NCI-H226 (cell line): ENCODE data around the gene CLNK.
A peak's percentile ranks its signal among the peaks of the same experiment; 100 is the strongest.
"Not testable (repeated sequence)": the region's sequence is repeated elsewhere in the genome, so short reads cannot be mapped to it uniquely, and the experiment has no call there.

Experiments used
- DNase-seq: peaks from one replicate; pipeline ENCODE4 v3.0.0-alpha.2; 2015

The CLNK gene

DNA sequence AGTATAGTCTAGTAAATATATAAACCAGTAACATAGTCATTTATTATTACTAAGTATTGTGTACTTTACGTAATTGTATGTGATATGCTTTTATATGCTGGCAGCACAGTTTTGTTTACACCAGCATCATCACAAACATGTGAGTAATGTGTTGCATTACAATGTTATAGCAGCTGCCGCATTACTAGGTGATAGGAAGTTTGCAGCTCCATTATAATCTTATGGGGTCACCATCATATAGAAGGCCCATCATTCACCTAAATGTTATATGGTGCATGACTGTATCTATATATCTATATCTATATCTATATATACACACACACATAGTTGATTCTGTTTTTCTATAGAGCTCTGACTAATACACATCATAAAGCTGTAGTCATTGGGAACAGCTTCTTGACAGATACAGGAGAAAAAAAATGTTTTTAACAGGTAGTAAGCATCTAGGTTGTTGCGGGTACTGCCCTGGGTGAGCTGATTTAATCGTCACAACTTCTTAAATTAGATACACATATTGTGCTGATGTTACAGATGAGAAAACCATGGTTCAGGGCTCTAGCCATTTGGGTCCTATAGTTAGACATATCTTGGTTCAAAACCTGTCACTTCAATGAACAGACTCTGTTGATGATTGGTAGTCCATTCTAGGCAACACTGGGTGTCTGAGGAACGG, 77.9 kb downstream of the CLNK start:
- no peak for DNase-seq

GRCh38 chr4:10605746-10606482, 78.7 kb downstream of the CLNK start:
- DNase-seq, result no peak

GRCh38 chr4:10605031-10605430, 79.5 kb downstream of the CLNK start:
- no peak for DNase-seq

DNA sequence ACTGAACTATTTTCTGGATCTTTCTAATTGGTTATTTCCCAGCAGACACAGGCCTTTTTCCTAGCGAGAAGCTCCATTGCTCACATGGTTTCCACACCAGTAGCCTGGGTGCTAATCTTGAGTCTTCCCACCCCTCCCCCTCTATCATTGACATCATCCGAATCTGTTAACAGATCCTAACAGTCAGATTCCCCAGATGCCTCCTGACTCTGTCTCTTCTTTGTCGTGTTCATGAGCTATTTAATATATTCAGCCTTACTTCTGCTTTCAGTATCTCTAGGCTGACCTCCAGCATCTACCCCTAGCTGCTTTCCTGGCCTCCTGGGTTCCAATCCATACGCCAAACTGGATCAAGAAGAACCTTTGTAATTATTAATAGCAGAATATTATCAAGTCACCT, 85.0 kb downstream of the CLNK start:
- DNase-seq, result no peak

GRCh38 chr4:10598829-10599228, 85.7 kb downstream of the CLNK start:
- no peak for DNase-seq

DNA sequence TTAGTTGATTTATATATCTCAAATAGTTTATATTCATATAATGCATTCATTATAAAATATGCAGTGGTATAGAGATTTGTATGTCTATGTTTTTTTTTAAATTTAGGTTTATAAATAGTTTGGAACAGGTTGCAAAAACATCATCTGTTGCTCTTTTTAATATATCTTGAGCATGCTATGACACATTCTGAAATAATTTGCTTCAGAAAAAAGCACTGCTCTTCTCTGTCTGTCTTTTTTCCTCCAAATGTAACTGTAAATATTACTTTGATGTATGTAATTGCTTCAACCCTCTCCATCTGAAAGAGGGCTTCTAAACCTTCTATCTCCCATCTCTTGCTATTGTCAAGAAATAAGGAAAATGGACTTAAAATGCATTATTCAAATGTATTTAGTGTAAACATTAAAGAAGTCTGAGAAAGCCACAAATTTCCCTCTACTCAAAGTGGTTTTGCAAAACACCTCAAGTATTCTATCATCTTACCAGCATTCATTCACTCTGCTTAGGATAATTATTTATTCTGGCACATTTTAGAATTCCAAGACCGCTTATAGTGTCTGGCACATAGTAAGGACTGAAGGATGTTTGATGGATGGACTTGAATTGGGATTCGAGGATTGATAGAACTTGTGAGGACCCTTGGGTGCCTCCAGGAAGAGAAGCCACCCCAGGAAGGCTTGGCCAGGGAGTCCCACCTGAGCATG, 87.8 kb downstream of the CLNK start:
- DNase-seq, result no peak

DNA sequence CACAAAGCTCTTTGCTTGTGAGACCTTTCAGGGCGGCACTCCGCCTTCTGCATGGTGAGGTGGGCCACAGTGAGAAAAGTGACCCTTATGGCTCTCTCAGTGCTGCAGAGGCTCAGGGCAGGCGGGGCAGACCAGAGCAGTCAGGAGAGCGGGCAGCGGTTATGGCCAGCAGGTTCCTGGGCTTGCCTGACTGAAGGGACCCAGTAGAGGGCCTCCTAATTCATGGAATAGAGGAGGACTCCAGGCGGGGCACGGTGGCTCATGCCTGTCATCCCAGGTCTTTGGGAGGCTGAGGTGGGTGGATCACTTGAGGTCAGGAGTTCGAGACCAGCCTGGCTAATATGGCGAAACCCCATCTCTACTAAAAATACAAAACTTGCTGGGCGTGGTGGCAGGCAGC, 91.4 kb downstream of the CLNK start:
- no peak for DNase-seq

- DNase-seq, result no peak
Observed at GRCh38 chr4:10590896-10591295, 93.7 kb downstream of the CLNK start.

GRCh38 chr4:10589799-10590198, 94.8 kb downstream of the CLNK start:
- no peak for DNase-seq

- DNase-seq, result no peak
Observed at GRCh38 chr4:10589321-10589720, 95.2 kb downstream of the CLNK start.

DNA sequence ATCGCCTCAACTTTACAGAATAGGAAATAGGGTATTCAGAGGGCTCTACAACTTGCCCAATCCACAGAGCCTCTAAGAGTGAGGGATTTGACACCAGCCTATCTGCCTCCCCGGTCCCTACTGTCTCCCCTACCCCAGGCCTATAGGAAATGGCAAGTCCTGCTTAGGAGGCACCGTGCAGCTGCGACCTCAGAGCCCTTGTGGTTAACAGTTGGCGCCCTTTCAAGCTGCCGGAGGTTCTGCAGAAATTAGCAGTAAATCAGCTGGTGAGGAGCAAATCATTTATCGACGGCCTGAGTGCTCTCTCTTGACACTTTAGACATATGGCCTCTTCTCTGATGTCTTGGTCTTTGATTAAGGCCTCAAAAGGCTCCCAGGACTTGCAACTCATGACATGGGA, 96.9 kb downstream of the CLNK start:
- no peak for DNase-seq

GRCh38 chr4:10587296-10587695, 97.3 kb downstream of the CLNK start:
- DNase-seq, result no peak

DNA sequence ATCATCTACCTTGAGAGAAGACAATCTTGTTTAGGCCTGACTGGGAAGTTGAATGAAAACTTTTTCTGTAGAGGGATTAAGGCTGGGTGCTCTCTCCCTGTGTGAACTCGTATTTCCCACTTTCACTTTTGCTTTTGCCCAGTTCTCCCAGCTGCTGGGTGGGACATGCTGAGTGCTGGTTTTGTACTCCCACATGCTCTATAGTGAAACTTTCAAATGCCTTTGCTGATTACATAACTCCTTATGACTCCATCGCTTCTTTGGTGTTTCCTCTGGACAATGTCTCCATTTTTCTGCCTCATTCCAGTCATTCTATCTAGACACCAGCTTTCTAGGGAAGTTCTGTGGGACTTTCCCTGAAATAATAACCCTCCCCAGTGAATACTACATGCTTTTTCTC, 100.5 kb downstream of the CLNK start:
- DNase-seq, result peak; percentile 58

- no peak for DNase-seq
Observed at GRCh38 chr4:10582951-10583350, 101.6 kb downstream of the CLNK start.

DNA sequence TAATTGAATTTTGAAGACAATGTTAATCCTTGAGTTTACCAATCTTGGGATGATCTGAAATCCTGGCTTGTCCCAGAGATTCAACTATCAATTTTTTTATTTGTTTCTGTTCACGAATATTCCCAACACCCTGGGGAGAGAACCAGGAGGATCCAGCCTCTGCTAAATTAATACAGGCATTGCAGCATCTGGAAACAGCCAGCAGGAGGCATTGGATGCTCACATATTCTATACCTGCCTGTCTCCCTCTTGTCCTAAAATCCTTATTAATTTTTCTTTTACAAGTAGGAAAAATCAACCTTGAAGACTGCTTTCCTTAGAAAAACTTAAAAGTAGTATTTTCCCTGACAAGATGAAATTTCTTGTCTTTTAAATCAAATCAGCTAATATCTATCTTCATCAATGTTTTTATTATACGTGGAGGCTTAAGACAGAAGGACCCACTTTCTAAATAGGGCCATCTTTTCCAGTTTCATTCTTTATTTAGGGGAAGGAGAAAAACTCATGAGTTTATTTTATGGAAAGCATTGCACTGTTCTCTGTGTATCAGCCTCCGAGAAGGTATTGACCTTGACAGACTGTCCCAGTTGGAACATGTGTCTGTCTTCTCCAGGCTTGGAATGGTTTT, 102.4 kb downstream of the CLNK start:
- DNase-seq, result no peak

DNA sequence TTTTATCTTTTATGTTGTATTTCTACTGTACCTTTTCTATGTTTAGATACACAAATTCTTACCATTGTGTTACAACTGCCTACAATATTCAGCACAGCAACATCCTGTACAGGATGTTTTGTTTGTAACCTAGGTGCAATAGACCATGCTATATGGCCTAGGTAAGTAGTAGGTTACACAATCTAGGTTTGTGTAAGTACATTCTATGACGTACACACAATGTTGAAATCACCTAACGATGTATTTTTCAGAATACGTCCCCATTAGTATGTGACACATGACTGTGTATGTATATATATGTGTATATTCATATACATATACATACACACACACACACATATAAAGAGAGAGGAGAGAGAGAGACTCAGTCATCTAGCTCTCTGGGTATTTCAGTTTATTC, 103.5 kb downstream of the CLNK start:
- no peak for DNase-seq

DNA sequence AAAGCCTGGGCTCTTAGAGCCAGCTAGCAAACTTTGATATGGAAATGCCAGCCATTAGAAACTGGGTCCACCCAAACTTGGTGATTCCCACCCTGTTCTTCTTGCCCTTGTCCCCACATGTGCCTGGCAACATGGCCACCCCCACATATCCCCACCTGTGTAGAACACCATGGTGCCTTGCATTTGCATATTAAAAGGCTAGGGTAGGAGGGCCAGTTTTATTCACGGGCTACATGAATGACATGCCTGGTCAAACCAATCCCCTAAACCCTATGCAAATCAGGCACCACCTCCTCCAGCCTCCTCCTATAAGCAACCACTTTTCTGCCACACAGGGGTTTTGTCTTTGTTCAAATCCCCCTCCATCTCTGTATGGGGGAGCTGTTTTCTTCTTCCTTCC, 104.9 kb downstream of the CLNK start:
- DNase-seq, result no peak

DNA sequence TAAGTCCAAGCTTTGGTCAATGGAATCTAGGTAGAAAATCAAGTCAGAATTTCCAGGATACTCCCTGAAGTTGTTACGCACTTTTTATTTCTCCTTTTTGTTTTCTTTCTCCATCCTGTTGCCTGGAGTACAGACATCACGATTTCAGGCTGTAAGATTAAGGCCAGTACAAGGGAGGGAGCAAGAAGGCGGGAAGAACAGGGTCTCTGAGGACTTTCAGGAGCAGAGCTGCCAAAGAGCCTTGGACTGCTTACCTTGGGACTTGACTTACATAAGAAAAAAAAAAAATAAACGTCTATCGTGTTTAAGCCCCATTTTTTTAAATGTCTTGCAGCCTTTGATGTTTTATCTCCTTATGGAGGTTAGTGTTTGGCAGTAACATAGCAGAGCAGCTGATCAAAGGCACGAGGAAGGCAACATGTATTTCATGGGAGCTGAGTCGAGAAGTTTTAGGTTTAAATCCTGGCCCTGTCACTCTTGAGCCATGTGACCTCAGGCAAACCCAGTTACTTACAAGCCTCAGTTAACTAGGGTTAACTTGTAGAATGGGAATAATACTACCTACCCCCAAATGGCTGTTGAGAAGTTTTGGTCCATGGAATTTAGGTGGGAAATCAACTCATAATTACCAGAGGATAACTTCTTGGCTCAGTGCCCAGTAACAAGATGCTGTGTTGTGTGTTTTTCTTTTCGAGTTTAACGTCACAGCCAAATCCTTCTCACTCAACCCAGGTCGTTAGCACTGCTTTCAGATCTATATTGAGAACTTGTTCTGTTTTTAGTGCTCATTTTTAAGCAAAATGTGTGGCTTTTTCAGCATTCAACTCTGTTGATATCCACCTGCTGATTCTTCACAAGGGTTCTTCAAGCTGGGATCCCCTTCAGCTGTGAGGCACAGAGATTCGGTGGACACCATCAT, 106.8 kb downstream of the CLNK start:
- no peak for DNase-seq

- DNase-seq, result no peak
Observed at GRCh38 chr4:10577018-10577417, 107.5 kb downstream of the CLNK start.

- DNase-seq, result no peak
Observed at GRCh38 chr4:10576236-10576635, 108.3 kb downstream of the CLNK start.

DNA sequence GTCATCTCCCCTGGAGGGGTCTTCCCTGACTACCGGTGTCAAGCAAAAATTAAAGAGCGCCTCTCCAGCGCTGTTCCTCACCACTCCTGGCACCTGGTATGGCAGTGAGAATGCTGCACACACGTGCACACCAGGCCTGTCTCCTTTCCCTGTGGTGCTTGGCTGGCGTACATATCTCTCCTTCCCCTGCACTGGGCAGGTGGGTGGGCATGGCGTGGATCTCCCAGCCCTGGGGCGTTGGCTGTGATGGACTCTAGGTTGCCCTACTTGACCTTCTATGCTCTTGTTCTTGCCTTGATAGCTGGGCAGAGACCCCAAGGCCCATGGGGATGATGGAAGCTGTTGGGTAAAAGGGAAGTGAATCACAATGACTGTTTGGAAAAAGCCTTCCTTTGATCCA, 109.2 kb downstream of the CLNK start:
- DNase-seq, result no peak

DNA sequence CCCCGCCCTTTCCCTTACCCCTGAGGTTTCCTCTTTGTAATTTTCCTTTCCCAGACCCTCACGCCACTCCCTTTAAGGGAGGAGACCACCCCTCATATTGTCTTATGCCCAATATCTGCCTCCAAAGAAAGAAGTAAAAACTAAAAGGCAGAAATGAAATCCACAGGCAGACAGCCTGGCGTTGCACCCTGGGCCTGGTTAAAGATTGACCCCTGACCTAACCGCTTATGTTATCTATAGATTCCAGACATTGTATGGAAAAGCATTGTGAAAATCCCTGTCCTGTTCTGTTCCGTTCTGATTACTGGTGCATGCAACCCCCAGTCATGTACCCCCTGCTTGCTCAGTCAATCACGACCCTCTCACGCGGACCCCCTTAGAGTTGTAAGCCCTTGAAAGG, 110.0 kb downstream of the CLNK start:
- DNase-seq, result not testable (repeated sequence)

DNA sequence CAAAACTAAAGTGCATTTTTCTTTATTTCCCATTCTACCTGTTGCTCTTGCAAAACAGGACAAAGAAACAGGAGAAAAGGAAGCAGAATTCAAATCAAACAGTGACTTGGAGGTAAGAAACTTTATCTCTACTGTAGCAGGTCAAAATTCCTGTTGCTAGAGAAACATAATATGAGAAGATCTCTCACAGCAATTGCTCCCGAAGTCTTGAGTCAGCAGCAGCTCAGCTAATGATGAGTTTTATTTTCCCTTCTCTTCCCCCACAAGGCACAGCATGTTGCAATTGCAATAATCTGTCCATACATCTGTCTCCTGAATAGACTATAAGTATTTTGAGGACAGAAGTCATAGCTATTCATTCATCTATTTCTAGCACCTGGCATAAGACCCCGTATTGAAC, 112.7 kb downstream of the CLNK start:
- DNase-seq, result no peak
